ENCODE results near the gene CIAPIN1.

Gene CIAPIN1

GRCh38 chr16:57388359-57389086, 58.7 kb downstream of the CIAPIN1 start:
- Mint-ChIP-seq H3K27me3 (ENCODE audit: low read depth) (peaks cover 5% of the 10 kb centered on the region), H3K27ac (peak overlapping the region in 2 of 3 experiments; percentile 0 to 73), H3K4me3 (no peak overlapping the region), H3K36me3 (ENCODE audit: low read depth) (no peaks in the 10 kb centered on the region), H3K4me1 (peaks cover 38% of the 10 kb centered on the region), H3K9me3 (peaks cover 2% of the 10 kb centered on the region)
- TF ChIP-seq, protein P1, sequence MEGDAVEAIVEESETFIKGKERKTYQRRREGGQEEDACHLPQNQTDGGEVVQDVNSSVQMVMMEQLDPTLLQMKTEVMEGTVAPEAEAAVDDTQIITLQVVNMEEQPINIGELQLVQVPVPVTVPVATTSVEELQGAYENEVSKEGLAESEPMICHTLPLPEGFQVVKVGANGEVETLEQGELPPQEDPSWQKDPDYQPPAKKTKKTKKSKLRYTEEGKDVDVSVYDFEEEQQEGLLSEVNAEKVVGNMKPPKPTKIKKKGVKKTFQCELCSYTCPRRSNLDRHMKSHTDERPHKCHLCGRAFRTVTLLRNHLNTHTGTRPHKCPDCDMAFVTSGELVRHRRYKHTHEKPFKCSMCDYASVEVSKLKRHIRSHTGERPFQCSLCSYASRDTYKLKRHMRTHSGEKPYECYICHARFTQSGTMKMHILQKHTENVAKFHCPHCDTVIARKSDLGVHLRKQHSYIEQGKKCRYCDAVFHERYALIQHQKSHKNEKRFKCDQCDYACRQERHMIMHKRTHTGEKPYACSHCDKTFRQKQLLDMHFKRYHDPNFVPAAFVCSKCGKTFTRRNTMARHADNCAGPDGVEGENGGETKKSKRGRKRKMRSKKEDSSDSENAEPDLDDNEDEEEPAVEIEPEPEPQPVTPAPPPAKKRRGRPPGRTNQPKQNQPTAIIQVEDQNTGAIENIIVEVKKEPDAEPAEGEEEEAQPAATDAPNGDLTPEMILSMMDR (IDR thresholded peaks at IDR 0.05; ENCODE audit: unreplicated experiment in 3 of 3): no peak

- H3K9me3 Mint-ChIP-seq: peaks cover 2% of the 10 kb centered on the region
- H3K4me1 Mint-ChIP-seq: peaks cover 42% of the 10 kb centered on the region
- H3K27me3 Mint-ChIP-seq (ENCODE audit: low read depth): peaks cover 5% of the 10 kb centered on the region
- peak overlapping the region in 1 of 3 experiments; percentile 87 for H3K27ac Mint-ChIP-seq
- H3K4me3 Mint-ChIP-seq: no peak overlapping the region
- H3K36me3 Mint-ChIP-seq (ENCODE audit: low read depth): peaks cover 5% of the 10 kb centered on the region
- TF ChIP-seq, protein P1 (IDR thresholded peaks at IDR 0.05; ENCODE audit: unreplicated experiment in 3 of 3): no peak
Measured at GRCh38 chr16:57387598-57388354, 59.4 kb downstream of the CIAPIN1 start.

- peaks cover 2% of the 10 kb centered on the region for H3K9me3 Mint-ChIP-seq
- H3K36me3 Mint-ChIP-seq (ENCODE audit: low read depth): peaks cover 5% of the 10 kb centered on the region
- H3K4me1 Mint-ChIP-seq: peaks cover 42% of the 10 kb centered on the region
Measured at GRCh38 chr16:57386381-57386951, 60.7 kb downstream of the CIAPIN1 start.

GRCh38 chr16:57385083-57385482, 62.1 kb downstream of the CIAPIN1 start:
- TF ChIP-seq, protein P1 (IDR thresholded peaks at IDR 0.05; ENCODE audit: unreplicated experiment in 3 of 3): no peak
- Mint-ChIP-seq H3K27me3 (ENCODE audit: low read depth) (no peaks in the 10 kb centered on the region), H3K9me3 (no peaks in the 10 kb centered on the region), H3K4me1 (peaks cover 34% of the 10 kb centered on the region), H3K36me3 (ENCODE audit: low read depth) (peaks cover 5% of the 10 kb centered on the region), H3K27ac (peak overlapping the region in 2 of 3 experiments; percentile 24 to 35), H3K4me3 (no peak overlapping the region)

More at GRCh38 chr16:57386381-57386951, 60.7 kb downstream of the CIAPIN1 start:
- peak overlapping the region; percentile 87 to 96 (median 87) for H3K27ac Mint-ChIP-seq
- TF ChIP-seq, protein P1 (IDR thresholded peaks at IDR 0.05; ENCODE audit: unreplicated experiment in 3 of 3): no peak
- H3K27me3 Mint-ChIP-seq (ENCODE audit: low read depth): peaks cover 5% of the 10 kb centered on the region
- peak overlapping the region in 2 of 3 experiments; percentile 8 to 24 for H3K4me3 Mint-ChIP-seq

GRCh38 chr16:57384248-57385070, 62.7 kb downstream of the CIAPIN1 start:
- peak overlapping the region in 2 of 3 experiments; percentile 45 to 83 for H3K27ac Mint-ChIP-seq
- H3K4me3 Mint-ChIP-seq: no peak overlapping the region
- peaks cover 5% of the 10 kb centered on the region for H3K36me3 Mint-ChIP-seq (ENCODE audit: low read depth)
- H3K4me1 Mint-ChIP-seq: peaks cover 34% of the 10 kb centered on the region
- H3K27me3 Mint-ChIP-seq (ENCODE audit: low read depth): no peaks in the 10 kb centered on the region
- no peaks in the 10 kb centered on the region for H3K9me3 Mint-ChIP-seq
- TF ChIP-seq, protein P1 (IDR thresholded peaks at IDR 0.05; ENCODE audit: unreplicated experiment in 3 of 3): no peak

Measured in nephron (organoid).